Right lung (tissue), 5 donors: ENCODE results near the gene ZNF23. TPM values are rescaled to one million over a fixed set of nuclear protein-coding genes. Genes with fewer than 3 reads are reported as not detected.

Experiments used
- DNase-seq, 2 donors: peaks; one replicate each; pipeline ENCODE4 v3.0.0-alpha.2; 2013
- polyA plus RNA-seq, 5 donors: library from polyadenylated mRNA; unstranded; fragments of 120-200 nt; gene quantifications; one replicate each; pipeline versions ENCODE4 v1.2.1 to v1.2.3, GENCODE V29; 2013; ENCODE audit warnings: inconsistent platforms in 1 of 5, low replicate concordance in 1 of 5; ENCODE audit not compliant: insufficient read length in 5 of 5, insufficient read depth in 1 of 5

ZNF23 gene
- polyA plus RNA-seq, 5 donors = 15.4 to 21.3 (median 18.5) TPM

- no peak for DNase-seq
Measured at GRCh38 chr16:71473891-71474290, 11.8 kb upstream of the ZNF23 start.

GRCh38 chr16:71472931-71473330 is 10.9 kb upstream of the ZNF23 start:
- no peak for DNase-seq

DNA sequence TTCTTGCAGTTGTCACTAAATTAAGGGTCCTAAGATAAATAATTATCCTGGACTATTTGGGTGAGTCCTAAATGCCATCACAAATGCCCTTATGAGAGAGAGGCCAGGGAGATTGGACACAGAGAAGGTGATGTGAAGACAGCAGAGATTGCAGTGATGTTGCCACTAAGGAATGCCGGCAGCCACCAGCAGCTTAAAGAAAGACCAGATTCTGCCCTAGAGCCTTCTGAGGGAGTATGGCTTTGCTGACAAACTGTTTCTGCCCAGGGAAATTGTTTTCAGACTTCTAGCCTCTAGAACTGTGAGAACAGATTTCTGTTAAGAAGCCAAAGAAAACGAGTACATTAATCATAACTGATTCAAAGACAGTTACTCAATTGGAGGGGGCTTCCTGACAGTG is 10.0 kb upstream of the ZNF23 start:
- DNase-seq = no peak

- DNase-seq = peak; percentile 18 to 23
Measured at GRCh38 chr16:71467810-71468209, 5.8 kb upstream of the ZNF23 start.

GRCh38 chr16:71464231-71464630 is 2.2 kb upstream of the ZNF23 start:
- DNase-seq = no peak

- no peak for DNase-seq
Measured at GRCh38 chr16:71460941-71461340, 1.1 kb downstream of the ZNF23 start.

GRCh38 chr16:71460236-71460635 is 1.8 kb downstream of the ZNF23 start:
- no peak for DNase-seq

DNA sequence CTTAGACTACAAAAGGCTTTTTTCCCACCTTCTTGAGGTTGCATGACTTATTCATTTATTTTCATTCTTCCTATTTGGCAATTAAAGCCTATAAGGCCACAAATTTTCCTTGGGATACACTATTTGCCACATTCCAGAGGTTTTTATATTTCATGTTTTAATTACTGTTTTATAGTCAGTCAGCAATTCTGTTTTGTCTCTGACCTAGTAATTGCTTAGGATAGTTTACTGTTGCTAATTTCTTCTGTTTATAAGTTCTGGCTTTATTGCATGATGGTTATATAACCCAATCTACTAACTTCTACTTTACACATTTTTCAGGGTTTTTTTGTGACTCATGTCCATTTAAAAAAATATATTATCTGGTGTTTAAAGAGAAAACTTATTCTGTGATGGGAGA is 2.5 kb downstream of the ZNF23 start:
- DNase-seq = no peak

GRCh38 chr16:71456801-71457200 is 5.2 kb downstream of the ZNF23 start:
- DNase-seq = no peak

- no peak for DNase-seq
Measured at GRCh38 chr16:71453036-71453435, 9.0 kb downstream of the ZNF23 start.

DNA sequence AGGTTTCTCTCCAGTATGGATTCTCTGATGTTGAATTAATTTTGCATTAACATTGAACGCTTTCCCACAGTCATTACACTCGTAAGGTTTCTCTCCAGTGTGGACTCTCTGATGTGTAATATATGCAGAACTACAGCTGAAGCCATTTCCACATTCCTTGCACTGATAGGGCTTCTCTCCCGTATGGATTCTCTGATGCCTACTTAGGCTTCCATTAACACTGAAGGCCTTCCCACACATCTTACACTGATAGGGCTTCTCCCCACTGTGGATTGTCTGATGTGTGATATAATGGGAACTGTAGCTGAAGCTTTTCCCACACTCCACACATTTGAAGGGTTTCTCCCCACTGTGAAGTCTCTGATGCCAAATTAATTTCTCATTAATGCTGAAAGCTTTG is 13.0 kb downstream of the ZNF23 start:
- DNase-seq = no peak

DNA sequence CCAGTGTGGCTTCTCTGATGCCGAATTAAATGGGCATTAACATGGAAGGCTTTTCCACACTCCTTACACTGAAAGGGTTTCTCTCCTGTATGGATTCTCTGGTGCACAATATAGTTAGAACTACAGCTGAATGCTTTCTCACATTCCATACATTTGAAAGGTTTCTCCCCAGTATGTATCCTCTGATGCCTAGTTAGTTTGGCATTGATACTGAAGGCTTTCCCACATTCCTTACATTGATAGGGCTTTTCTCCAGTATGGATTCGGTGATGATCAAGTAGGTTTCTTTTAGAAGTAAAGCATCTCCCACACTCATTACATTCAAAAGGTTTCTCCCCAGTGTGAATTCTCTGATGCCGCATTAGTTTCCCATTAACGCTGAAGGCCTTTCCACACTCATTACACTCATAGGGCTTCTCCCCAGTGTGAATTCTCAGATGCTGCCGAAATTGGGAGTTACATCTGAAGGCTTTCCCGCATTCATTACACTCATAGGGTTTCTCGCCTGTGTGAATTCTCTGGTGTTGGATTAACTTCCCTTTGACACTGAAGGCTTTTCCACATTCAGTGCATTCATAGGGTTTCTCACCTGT is 13.7 kb downstream of the ZNF23 start:
- DNase-seq = no peak

DNA sequence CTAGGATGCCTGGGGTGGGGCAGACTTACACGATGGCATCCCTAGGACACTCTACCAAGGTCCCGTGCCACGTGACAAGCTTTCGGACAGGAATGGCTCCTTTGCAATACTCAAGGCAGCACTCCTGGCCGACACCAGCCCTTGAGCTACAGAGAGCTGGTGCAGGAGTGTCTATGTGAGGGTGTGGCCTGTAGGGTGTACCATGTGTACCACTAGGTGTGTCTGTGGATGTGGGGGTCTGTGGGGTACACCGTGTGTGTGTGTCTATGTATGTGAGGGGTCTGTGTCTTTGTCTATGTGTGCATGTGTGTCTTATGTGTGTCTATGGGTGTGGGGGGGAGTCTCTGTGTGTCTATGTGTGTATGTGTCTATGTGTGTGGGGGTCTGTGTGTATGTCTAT is 18.3 kb downstream of the ZNF23 start:
- DNase-seq = no peak

DNA sequence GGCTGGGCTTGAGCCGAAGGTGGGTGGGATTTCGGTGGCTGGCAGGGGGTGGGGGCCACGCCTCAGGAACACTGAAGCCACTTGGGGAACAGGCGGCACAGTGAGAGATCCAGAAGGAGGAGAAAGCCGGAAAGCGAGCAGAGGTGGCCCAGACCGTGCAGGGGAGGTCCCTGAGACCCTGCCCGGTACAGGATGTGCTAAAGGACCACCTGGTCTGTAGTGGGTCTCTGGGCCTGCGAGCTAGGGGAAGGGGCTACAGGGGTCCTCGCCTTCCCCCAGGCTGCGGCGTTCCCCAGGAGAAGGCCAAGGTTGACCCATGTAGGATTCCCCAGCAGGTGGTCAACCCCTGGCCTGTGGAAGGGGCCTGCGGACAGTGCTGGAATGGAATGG is 20.0 kb downstream of the ZNF23 start, which contains the start of gene TLE7:
Gene TLE7, minus strand, starts transcription at position 4 of the 390 bp plus-strand sequence. CDS start 8,730 bp downstream, outside the sequence.
- no peak for DNase-seq

- no peak for DNase-seq
Measured at GRCh38 chr16:71441348-71442050, 20.5 kb downstream of the ZNF23 start.

DNA sequence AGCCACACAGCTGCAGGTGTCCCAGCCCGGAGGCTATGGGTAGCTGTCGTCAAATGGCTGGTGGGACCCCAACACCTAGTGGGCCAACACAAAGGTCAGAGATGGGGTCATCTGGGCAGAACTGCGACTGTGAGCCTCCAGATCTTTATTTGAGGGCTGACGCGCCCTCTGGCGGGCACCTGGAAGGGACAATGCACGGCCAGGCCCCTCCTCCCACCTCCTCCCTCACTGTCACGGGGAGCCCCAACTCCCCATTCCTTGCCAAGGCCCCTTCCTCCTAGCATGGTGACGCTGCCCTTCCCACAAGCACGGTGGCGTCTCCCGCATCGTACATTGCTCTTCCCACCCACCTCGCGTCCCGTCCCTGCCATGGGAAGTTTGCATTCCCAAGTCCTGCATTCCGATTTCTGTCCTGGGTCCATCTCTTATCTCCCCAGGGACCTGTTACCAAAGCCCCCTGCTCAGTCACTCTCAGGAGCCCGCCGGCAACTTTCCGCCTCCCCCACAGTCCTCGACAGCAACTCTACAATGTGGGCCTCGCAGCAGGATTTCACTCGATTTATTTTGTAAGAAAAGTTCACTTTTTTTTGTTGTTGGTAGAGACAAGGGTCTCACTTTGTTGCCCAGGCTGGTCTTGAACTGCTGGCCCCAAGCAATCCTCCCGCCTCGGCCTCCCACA is 21.2 kb downstream of the ZNF23 start:
- DNase-seq = no peak

- no peak for DNase-seq
Measured at GRCh38 chr16:71439523-71439922, 22.5 kb downstream of the ZNF23 start.

GRCh38 chr16:71436473-71436872 is 25.6 kb downstream of the ZNF23 start:
- DNase-seq = no peak

GRCh38 chr16:71432906-71433305 is 29.1 kb downstream of the ZNF23 start:
- DNase-seq = no peak

- DNase-seq = no peak
Measured at GRCh38 chr16:71431991-71432390, 30.1 kb downstream of the ZNF23 start.

GRCh38 chr16:71431176-71431575 is 30.9 kb downstream of the ZNF23 start:
- no peak for DNase-seq

DNA sequence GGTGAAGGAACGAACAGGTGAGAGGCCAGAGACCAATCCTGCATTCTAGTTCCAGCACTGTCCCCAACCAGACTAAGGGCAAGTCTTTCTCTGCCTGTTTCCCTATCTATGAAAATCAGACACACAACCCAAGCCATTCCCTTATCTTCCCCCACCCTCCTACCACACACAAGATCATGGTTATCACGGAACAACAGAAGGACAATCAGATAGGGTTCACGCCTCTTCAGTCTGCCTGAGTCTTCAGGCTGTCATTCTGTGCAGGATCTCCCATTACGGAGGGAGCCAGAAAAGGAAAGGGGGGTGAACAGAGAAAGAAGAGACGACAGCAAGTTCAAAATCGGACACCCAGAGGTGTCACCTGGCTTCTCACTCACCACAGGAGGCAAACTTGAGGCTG is 31.3 kb downstream of the ZNF23 start:
- no peak for DNase-seq

DNA sequence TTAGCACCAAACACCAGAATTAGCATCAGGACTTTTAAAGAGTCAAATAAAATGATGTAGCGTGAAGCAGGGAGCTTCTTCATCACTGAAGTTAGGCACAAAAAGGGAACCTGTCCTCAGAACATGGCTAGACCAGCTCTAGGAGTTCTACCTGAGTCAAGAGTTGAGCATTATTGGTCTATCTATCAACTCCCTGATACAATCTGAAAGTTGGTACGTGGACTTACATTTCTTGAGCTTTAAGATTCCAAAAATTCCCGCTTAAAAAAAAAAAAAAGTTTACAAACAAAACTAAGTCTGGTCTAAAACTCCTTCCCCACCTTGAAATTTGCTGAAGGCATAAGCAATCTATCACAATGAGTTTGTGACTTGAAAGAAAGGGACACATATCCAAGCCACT is 32.5 kb downstream of the ZNF23 start:
- no peak for DNase-seq
